GM12878 (cell line): Measurements from ENCODE around the gene BTBD9. TPM values are rescaled to one million over a fixed set of nuclear protein-coding genes. Genes with fewer than 3 reads are reported as not detected.

ENCODE experiments used
- ATAC-seq: fragments of 200-7000 bp; cut with Tn5 transposase; 3 replicates; pipeline ENCODE4 v1.9.1; 2020; ENCODE audit warnings: mild to moderate bottlenecking, moderate library complexity
- BruUV-seq: library from RNA; stranded (reverse); fragments of 400-500 nt; replicated peaks from 2 replicates; lab custom pipeline; 2021; lab: Mats Ljungman, UMichigan
- CTCF ChIA-PET: fragments of 300-600 bp; sonication (Branson Sonifier 250); formaldehyde crosslinking; extraction: SDS; loops from one replicate; lab custom pipeline; 2021; ENCODE audit warnings: inconsistent platforms; lab: Yijun Ruan, JAX
- POLR2A ChIA-PET: fragments of 350-600 bp; formaldehyde crosslinking; extraction: SDS; loops from one replicate; lab custom pipeline; 2021; ENCODE audit warnings: inconsistent platforms; lab: Charles Lee
- RAD21 ChIA-PET: fragments of 300-600 bp; sonication (Branson Sonifier 250); formaldehyde crosslinking; loops from one replicate; lab custom pipeline; 2023; ENCODE audit warnings: antibody characterized with exemption; ENCODE audit not compliant: unreplicated experiment; lab: Charles Lee
- SMC1A ChIA-PET: fragments of 300-600 bp; sonication (Branson Sonifier 250); formaldehyde crosslinking; loops from one replicate; lab custom pipeline; 2023; ENCODE audit not compliant: unreplicated experiment, uncharacterized antibody; lab: Charles Lee
- DNase-seq: peaks from one replicate; pipeline ENCODE4 v3.0.0-alpha.2; 2011; ENCODE audit warnings: low read depth, low spot score
- FAIRE-seq: peaks from 3 replicates; lab custom pipeline; 2011; peaks lifted over from hg19 to GRCh38; lab: Jason Lieb, UNC
- H2AFZ ChIP-seq: 2 replicates; pipeline ENCODE4 v1.6.0; 2011; ENCODE audit warnings: low read depth, low read length, control low read depth; ENCODE audit not compliant: control insufficient read depth
- H3K27ac ChIP-seq: 2 replicates; pipeline ENCODE4 v1.5.1; 2011; ENCODE audit warnings: control low read depth; ENCODE audit not compliant: control insufficient read depth, insufficient read depth
- H3K27me3 ChIP-seq, 2 experiments: replicated peaks in 1 of 2; 2 replicates each; pipeline versions ENCODE4 v1.6.0 to v1.6.1; 2011; ENCODE audit warnings: low read length in 1 of 2; ENCODE audit not compliant: control insufficient read depth in 2 of 2, insufficient read depth in 2 of 2
- H3K36me3 ChIP-seq, 2 experiments: 2 replicates each; pipeline ENCODE4 v1.5.1; 2011; ENCODE audit warnings: low read length in 1 of 2; ENCODE audit not compliant: control insufficient read depth in 2 of 2, insufficient read depth in 2 of 2
- H3K4me1 ChIP-seq: 2 replicates; pipeline ENCODE4 v1.6.1; 2011; ENCODE audit warnings: mild to moderate bottlenecking, low read length, moderate library complexity, mixed read lengths; ENCODE audit not compliant: control insufficient read depth, insufficient read depth
- H3K4me2 ChIP-seq: 2 replicates; pipeline ENCODE4 v1.6.0; 2011; ENCODE audit warnings: control low read depth; ENCODE audit not compliant: control insufficient read depth, insufficient read depth
- H3K4me3 ChIP-seq: fragments of 200-600 bp; sonication (generic); 2 replicates; pipeline ENCODE4 v1.5.1; 2016
- H3K79me2 ChIP-seq: 2 replicates; pipeline ENCODE4 v1.6.0; 2011; ENCODE audit warnings: low read length; ENCODE audit not compliant: control insufficient read depth, insufficient read depth
- H3K9ac ChIP-seq: 2 replicates; pipeline ENCODE4 v1.8.0; 2011; ENCODE audit warnings: low read length, control low read depth, mixed read lengths; ENCODE audit not compliant: control insufficient read depth, insufficient read depth
- H3K9me3 ChIP-seq: replicated peaks from 3 replicates; pipeline ENCODE4 v1.5.1; 2011; ENCODE audit warnings: mild to moderate bottlenecking, low read length; ENCODE audit not compliant: control insufficient read depth, insufficient read depth
- H4K20me1 ChIP-seq: 2 replicates; pipeline ENCODE4 v1.6.0; 2011; ENCODE audit not compliant: control insufficient read depth, insufficient read depth
- ATF3 ChIP-seq: IDR thresholded peaks from 2 replicates; pipeline ENCODE4 v1.6.1; 2011; ENCODE audit warnings: low read depth, mild to moderate bottlenecking, low read length, moderate library complexity, borderline replicate concordance; ENCODE audit errors: extremely low read depth
- CHD2 ChIP-seq: IDR thresholded peaks from 2 replicates; pipeline ENCODE4 v1.6.1; 2011; ENCODE audit warnings: low read depth, low read length, improper control_type of control experiment, borderline replicate concordance
- E2F4 ChIP-seq: IDR thresholded peaks from 2 replicates; pipeline ENCODE4 v1.6.1; 2012; ENCODE audit warnings: low read depth, low read length, improper control_type of control experiment
- GATAD2B ChIP-seq: fragments of 450-650 bp; conservative IDR thresholded peaks from 2 replicates; pipeline ENCODE4 v1.6.1; 2017; ENCODE audit warnings: low read depth, mild to moderate bottlenecking, moderate library complexity
- NBN ChIP-seq: fragments of 450-650 bp; IDR thresholded peaks from 2 replicates; pipeline ENCODE4 v1.6.1; 2016
- RFX5 ChIP-seq: IDR thresholded peaks from 2 replicates; pipeline ENCODE4 v1.6.1; 2011; ENCODE audit warnings: low read depth, low read length, improper control_type of control experiment
- USF2 ChIP-seq: IDR thresholded peaks from 2 replicates; pipeline ENCODE4 v1.6.1; 2011; ENCODE audit warnings: low read depth, low read length, improper control_type of control experiment, borderline replicate concordance
- ZBTB33 ChIP-seq: fragments of 450-650 bp; IDR thresholded peaks from 2 replicates; pipeline ENCODE4 v1.6.1; 2017; ENCODE audit warnings: mild to moderate bottlenecking
- ZBTB40 ChIP-seq: fragments of 450-650 bp; IDR thresholded peaks from 2 replicates; pipeline ENCODE4 v1.6.1; 2016; ENCODE audit warnings: mild to moderate bottlenecking, moderate library complexity, borderline replicate concordance
- ZNF274 ChIP-seq: IDR thresholded peaks from one replicate; pipeline ENCODE4 v1.8.0; 2011; ENCODE audit not compliant: insufficient read length, insufficient read depth
- WGBS: methylation state at CpG from one replicate; pipeline ENCODE4 v1.1.6; 2016; ENCODE audit warnings: low lambda C conversion rate; ENCODE audit not compliant: insufficient replicate concordance, insufficient coverage; ENCODE audit errors: missing lambda C conversion rate; 5-methylcytosine and 5-hydroxymethylcytosine counted together
- in situ Hi-C: fragments of 300-500 bp; cut with MboI; formaldehyde crosslinking; loops from 9 replicates; pipeline ENCODE4 v1.14.3; 2018; ENCODE audit warnings: mixed read lengths
- intact Hi-C: fragments of 100-400 bp; cut with micrococcal nuclease; formaldehyde crosslinking; loops from one replicate; pipeline ENCODE4 v1.14.2; 2022; ENCODE audit not compliant: unreplicated experiment
- polyA plus RNA-seq, 11 experiments: library from polyadenylated mRNA; depleted of rRNA in 4 of 11; unstranded in 6 of 11; stranded (reverse) in 5 of 11; fragments of >200 nt; fragmentation: Nextera tagmentation in 4 of 11; fragmentation: Illumina TruSeq in 1 of 11; extraction: Ambion mirVana in 4 of 11; extraction: Trizol in 1 of 11; gene quantifications; 1 replicate in 1 of 11; 2 replicates in 10 of 11; pipeline versions ENCODE4 v1.2.1 to v1.2.3, GENCODE V29; 2011 to 2016; ENCODE audit warnings: inconsistent platforms in 2 of 11, missing spikeins in 2 of 11, low read depth in 1 of 11
- total RNA-seq, 4 experiments: library from RNA; depleted of rRNA in 3 of 4; stranded (reverse); fragments of >200 nt in 3 of 4; fragmentation: Illumina TruSeq in 1 of 4; extraction: Trizol in 1 of 4; gene quantifications; 2 replicates each; pipeline versions ENCODE4 v1.2.1 to v1.2.3, GENCODE V29; 2013 to 2021

Gene BTBD9
- total and polyA plus RNA-seq, 10 of the 15 experiments (the other 5 are each of a cell fraction or from before 2014, with no cell fraction given): 0.22 to 8.6 (median 4.6) TPM

- FAIRE-seq (no peak), DNase-seq (no peak), ATAC-seq (no peak)
- H3K4me3 ChIP-seq: no peak overlapping the region
- no peaks in the 10 kb centered on the region for H3K36me3 ChIP-seq
- in situ Hi-C loops (no loop called here), intact Hi-C loops (no loop called here)
- ChIA-PET SMC1A (interaction anchor here (1.1 kb wide), 1 partner anchor 174 kb away, joined by 3 read pairs; no protein-coding TSS in a partner anchor), RAD21 (no interaction called here), CTCF (interaction anchor here (0.9 to 1.8 kb wide), 3 partner anchors 13 to 686 kb away, joined by 3 to 6 read pairs (median 3); no protein-coding TSS in a partner anchor), POLR2A (no interaction called here)
- H3K9me3 ChIP-seq: no peaks in the 10 kb centered on the region; the same call in 2 of the 3 replicates
- no peaks in the 10 kb centered on the region for H3K27me3 ChIP-seq
- H3K27ac ChIP-seq: no peak overlapping the region
- TF ChIP-seq GATAD2B (no peak), NBN (no peak), CHD2 (no peak), RFX5 (no peak), E2F4 (no peak), ATF3 (no peak), ZNF274 (no peak), USF2 (no peak), ZBTB40 (no peak), ZBTB33 (no peak)
- H3K79me2 ChIP-seq: no peaks in the 10 kb centered on the region
- H3K4me2 ChIP-seq: no peak overlapping the region
- H4K20me1 ChIP-seq: no peaks in the 10 kb centered on the region
- no peak overlapping the region for H3K9ac ChIP-seq
- no peak overlapping the region for H2AFZ ChIP-seq
- BruUV-seq: no TSS peak
- peaks cover 18% of the 10 kb centered on the region for H3K4me1 ChIP-seq
- 97% methylated on average over 5 of the region's 5 CpGs for WGBS
Measured at GRCh38 chr6:38481211-38481836, 158.4 kb downstream of the BTBD9 start.
